HepG2 (cell line): ENCODE data around the gene ZNF48. TPM values are rescaled to one million over a fixed set of nuclear protein-coding genes. Genes with fewer than 3 reads are reported as not detected.

ENCODE experiments used
- CENPBD1 ChIP-seq: sonication (generic); formaldehyde crosslinking; IDR thresholded peaks from 2 replicates; pipeline ENCODE4 v1.8.0; 2022; ENCODE audit warnings: missing genetic modification reagents, low read depth, mild to moderate bottlenecking, borderline replicate concordance
- DNMT1 ChIP-seq: sonication (generic); formaldehyde crosslinking; IDR thresholded peaks from 2 replicates; pipeline ENCODE4 v1.5.1; 2020; ENCODE audit warnings: mild to moderate bottlenecking, missing genetic modification reagents
- DRAP1 ChIP-seq: IDR thresholded peaks from 2 replicates; pipeline ENCODE4 v1.6.1; 2016; ENCODE audit warnings: missing genetic modification reagents, missing compliant biosample characterization
- ELF1 ChIP-seq: sonication (generic); formaldehyde crosslinking; IDR thresholded peaks from 2 replicates; pipeline ENCODE4 v1.4.0; 2020; ENCODE audit warnings: missing genetic modification reagents
- GZF1 ChIP-seq: sonication (generic); formaldehyde crosslinking; IDR thresholded peaks from 2 replicates; pipeline ENCODE4 v1.5.1; 2020; ENCODE audit warnings: mild to moderate bottlenecking, missing genetic modification reagents
- LRRFIP1 ChIP-seq: sonication (generic); formaldehyde crosslinking; conservative IDR thresholded peaks from 2 replicates; pipeline ENCODE4 v1.4.0; 2020; ENCODE audit warnings: missing genetic modification reagents
- ZNF143 ChIP-seq: sonication (generic); formaldehyde crosslinking; IDR thresholded peaks from 2 replicates; pipeline ENCODE4 v1.4.0; 2020; ENCODE audit warnings: missing genetic modification reagents
- ZNF235 ChIP-seq: sonication (generic); formaldehyde crosslinking; IDR thresholded peaks from 2 replicates; pipeline ENCODE4 v1.8.1; 2023; ENCODE audit warnings: mild to moderate bottlenecking, missing genetic modification reagents, borderline replicate concordance
- ZNF256 ChIP-seq: sonication (generic); formaldehyde crosslinking; conservative IDR thresholded peaks from 2 replicates; pipeline ENCODE4 v1.4.0; 2020; ENCODE audit warnings: missing genetic modification reagents
- ZNF383 ChIP-seq: sonication (generic); formaldehyde crosslinking; IDR thresholded peaks from 2 replicates; pipeline ENCODE4 v1.4.0; 2020; ENCODE audit warnings: missing genetic modification reagents, mild to moderate bottlenecking, borderline replicate concordance
- polyA plus RNA-seq, 8 experiments: library from polyadenylated mRNA; depleted of rRNA in 3 of 8; stranded (reverse) in 7 of 8; unstranded in 1 of 8; fragments of >200 nt; fragmentation: Illumina TruSeq in 4 of 8; extraction: Trizol in 4 of 8; gene quantifications; 2 replicates each; pipeline versions ENCODE4 v1.2.1 to v1.2.3, GENCODE V29; 2011 to 2016; ENCODE audit warnings: low read depth in 4 of 8, missing spikeins in 1 of 8, mixed read lengths in 1 of 8; ENCODE audit not compliant: insufficient read depth in 1 of 8
- total RNA-seq, 5 experiments: library from RNA; depleted of rRNA; stranded (reverse); fragments of >200 nt; fragmentation: Illumina TruSeq; extraction: Trizol; gene quantifications; 2 replicates each; pipeline ENCODE4 v1.2.3, GENCODE V29; 2016; ENCODE audit warnings: low read depth in 1 of 5
- TF ChIP-seq, protein P1 (sequence below): IDR thresholded peaks from 2 replicates; pipeline ENCODE4 v1.6.1; 2012; ENCODE audit warnings: inconsistent platforms
- TF ChIP-seq, protein P2 (sequence below), 2 experiments: sonication (generic) in 1 of 2; formaldehyde crosslinking in 1 of 2; IDR thresholded peaks; 2 replicates each; pipeline versions ENCODE4 v1.6.1 to v1.9.0; 2014 to 2022; ENCODE audit warnings: antibody characterized with exemption in 1 of 2, borderline replicate concordance in 1 of 2, inconsistent platforms in 1 of 2, low read depth in 1 of 2, missing genetic modification reagents in 1 of 2
- TF ChIP-seq, protein P3 (sequence below), 2 experiments: sonication (generic) in 1 of 2; formaldehyde crosslinking in 1 of 2; IDR thresholded peaks; 2 replicates each; pipeline versions ENCODE4 v1.4.0 to v1.6.1; 2018 to 2020; ENCODE audit warnings: missing genetic modification reagents in 2 of 2, borderline replicate concordance in 1 of 2, low read depth in 1 of 2, mild to moderate bottlenecking in 1 of 2, missing biosample characterization in 1 of 2

The ZNF48 gene
- total and polyA plus RNA-seq, 2 of the 13 experiments (the other 11 are each of a cell fraction or from before 2014, with no cell fraction given): 9.9 to 12.3 TPM

DNA sequence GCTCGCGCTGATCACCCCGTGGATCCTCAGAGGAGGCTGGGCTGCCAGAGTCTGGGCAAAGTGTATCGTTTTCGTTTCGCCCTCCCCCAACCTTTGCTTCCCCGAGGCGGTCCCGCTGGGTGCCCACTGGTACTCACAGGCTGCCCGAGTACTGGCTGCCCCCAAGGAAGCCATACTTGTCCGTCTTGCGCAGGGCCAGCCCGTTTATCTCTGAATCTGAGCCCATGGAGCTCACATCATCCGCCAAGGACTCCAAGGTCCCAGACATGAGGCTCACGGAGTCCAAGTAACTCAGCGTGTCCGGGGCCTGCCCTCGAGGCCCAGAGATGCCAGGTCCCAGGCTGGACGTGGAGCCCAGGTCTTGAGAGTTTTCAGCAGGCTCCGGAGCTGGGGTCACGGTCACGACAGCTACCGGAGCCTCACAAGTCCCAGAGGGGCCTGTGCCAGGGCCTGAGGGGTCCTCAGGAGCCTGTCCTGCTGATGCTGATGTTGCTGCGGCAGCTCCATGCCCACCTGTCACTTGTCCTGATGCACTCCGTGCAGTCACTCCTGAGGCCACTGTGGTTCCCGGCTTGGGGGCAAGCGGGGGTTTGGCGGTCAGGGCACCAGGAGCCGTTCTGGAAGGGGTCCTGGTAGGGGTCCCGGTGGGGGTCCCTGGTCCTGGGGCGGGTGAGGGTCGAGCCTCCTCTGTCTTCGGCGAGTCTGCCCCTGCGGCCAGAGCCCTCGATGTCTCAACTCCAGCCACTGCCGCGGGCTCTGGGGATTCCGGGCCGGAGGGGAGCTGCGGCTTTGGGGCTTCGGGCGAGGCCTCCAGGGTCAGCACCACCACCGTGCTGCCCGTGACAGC lies 25.9 kb upstream of the ZNF48 start (continued):
- TF ChIP-seq LRRFIP1 (CRISPR knock-in tag) (no peak), DRAP1 (no peak), ZNF383 (CRISPR knock-in tag) (no peak), DNMT1 (no peak), ZNF235 (CRISPR knock-in tag) (peak; percentile 63; the same call in 1 of the 2 replicates), CENPBD1 (CRISPR knock-in tag) (no peak), ELF1 (CRISPR knock-in tag) (no peak), ZNF256 (CRISPR knock-in tag) (peak; percentile 58; the same call in 1 of the 2 replicates), GZF1 (no peak), ZNF143 (no peak)
- TF ChIP-seq, protein P1, sequence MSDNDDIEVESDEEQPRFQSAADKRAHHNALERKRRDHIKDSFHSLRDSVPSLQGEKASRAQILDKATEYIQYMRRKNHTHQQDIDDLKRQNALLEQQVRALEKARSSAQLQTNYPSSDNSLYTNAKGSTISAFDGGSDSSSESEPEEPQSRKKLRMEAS: peak; percentile 42; the same call in 1 of the 2 replicates
- TF ChIP-seq, protein P2, sequence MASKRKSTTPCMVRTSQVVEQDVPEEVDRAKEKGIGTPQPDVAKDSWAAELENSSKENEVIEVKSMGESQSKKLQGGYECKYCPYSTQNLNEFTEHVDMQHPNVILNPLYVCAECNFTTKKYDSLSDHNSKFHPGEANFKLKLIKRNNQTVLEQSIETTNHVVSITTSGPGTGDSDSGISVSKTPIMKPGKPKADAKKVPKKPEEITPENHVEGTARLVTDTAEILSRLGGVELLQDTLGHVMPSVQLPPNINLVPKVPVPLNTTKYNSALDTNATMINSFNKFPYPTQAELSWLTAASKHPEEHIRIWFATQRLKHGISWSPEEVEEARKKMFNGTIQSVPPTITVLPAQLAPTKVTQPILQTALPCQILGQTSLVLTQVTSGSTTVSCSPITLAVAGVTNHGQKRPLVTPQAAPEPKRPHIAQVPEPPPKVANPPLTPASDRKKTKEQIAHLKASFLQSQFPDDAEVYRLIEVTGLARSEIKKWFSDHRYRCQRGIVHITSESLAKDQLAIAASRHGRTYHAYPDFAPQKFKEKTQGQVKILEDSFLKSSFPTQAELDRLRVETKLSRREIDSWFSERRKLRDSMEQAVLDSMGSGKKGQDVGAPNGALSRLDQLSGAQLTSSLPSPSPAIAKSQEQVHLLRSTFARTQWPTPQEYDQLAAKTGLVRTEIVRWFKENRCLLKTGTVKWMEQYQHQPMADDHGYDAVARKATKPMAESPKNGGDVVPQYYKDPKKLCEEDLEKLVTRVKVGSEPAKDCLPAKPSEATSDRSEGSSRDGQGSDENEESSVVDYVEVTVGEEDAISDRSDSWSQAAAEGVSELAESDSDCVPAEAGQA (IDR thresholded peaks at IDR 0.05; ENCODE audit: low read depth): no peak; the same call in 1 of the 2 replicates
- TF ChIP-seq, protein P2 (CRISPR knock-in tag; IDR thresholded peaks at IDR 0.05; ENCODE audit: borderline replicate concordance): peak; percentile 20; the same call in 1 of the 2 replicates
- TF ChIP-seq, protein P3, sequence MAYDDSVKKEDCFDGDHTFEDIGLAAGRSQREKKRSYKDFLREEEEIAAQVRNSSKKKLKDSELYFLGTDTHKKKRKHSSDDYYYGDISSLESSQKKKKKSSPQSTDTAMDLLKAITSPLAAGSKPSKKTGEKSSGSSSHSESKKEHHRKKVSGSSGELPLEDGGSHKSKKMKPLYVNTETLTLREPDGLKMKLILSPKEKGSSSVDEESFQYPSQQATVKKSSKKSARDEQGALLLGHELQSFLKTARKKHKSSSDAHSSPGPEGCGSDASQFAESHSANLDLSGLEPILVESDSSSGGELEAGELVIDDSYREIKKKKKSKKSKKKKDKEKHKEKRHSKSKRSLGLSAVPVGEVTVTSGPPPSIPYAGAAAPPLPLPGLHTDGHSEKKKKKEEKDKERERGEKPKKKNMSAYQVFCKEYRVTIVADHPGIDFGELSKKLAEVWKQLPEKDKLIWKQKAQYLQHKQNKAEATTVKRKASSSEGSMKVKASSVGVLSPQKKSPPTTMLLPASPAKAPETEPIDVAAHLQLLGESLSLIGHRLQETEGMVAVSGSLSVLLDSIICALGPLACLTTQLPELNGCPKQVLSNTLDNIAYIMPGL (CRISPR knock-in tag; IDR thresholded peaks at IDR 0.05; ENCODE audit: borderline replicate concordance in 1 of 2, low read depth in 1 of 2): peak; percentile 21 to 27; a peak in 1 of 4 replicates
